IMR-90 (cell line): ENCODE data around the gene CPA5. TPM values are rescaled to one million over a fixed set of nuclear protein-coding genes. Genes with fewer than 3 reads are reported as not detected.

Experiments
- ATAC-seq: fragments of 200-7000 bp; cut with Tn5 transposase; 2 replicates; pipeline ENCODE4 v1.9.1; 2020; ENCODE audit warnings: low read depth, mild to moderate bottlenecking, moderate library complexity
- BruUV-seq: library from RNA; stranded (reverse); fragments of 400-500 nt; replicated peaks from 2 replicates; lab custom pipeline; 2021; lab: Mats Ljungman, UMichigan
- CTCF ChIA-PET: fragments of 300-600 bp; formaldehyde crosslinking; extraction: SDS; loops from one replicate; lab custom pipeline; 2021; ENCODE audit warnings: antibody characterized with exemption; lab: Yijun Ruan, JAX
- POLR2A ChIA-PET: fragments of 300-600 bp; sonication (Branson Sonifier 250); formaldehyde crosslinking; loops from one replicate; lab custom pipeline; 2022; ENCODE audit warnings: antibody characterized with exemption; ENCODE audit not compliant: unreplicated experiment; lab: Charles Lee
- DNase-seq: peaks from one replicate; pipeline ENCODE4 v3.0.0; 2013
- H2AFZ ChIP-seq: replicated peaks from 2 replicates; pipeline ENCODE3; 2013; ENCODE audit warnings: low read length, mild to moderate bottlenecking; ENCODE audit not compliant: poor library complexity
- H2AK5ac ChIP-seq: 2 replicates; pipeline ENCODE4 v1.6.1; 2013; ENCODE audit warnings: low read depth, low read length, inconsistent platforms
- H2AK9ac ChIP-seq: replicated peaks from 2 replicates; pipeline ENCODE3; 2013; ENCODE audit warnings: mild to moderate bottlenecking, low read depth, low read length, moderate library complexity; ENCODE audit not compliant: poor library complexity
- H2BK120ac ChIP-seq: 2 replicates; pipeline ENCODE4 v1.6.1; 2013; ENCODE audit warnings: low read depth, low read length, inconsistent platforms
- H2BK15ac ChIP-seq: 3 replicates; pipeline ENCODE4 v1.6.1; 2013; ENCODE audit warnings: low read depth, low read length, inconsistent platforms
- H2BK20ac ChIP-seq: 2 replicates; pipeline ENCODE4 v1.6.1; 2013; ENCODE audit warnings: low read depth, mild to moderate bottlenecking, inconsistent platforms, low read length, moderate library complexity
- H2BK5ac ChIP-seq: 2 replicates; pipeline ENCODE4 v1.6.1; 2013; ENCODE audit warnings: mild to moderate bottlenecking, low read depth, low read length, inconsistent platforms; ENCODE audit not compliant: poor library complexity, severe bottlenecking
- H3K14ac ChIP-seq: replicated peaks from 2 replicates; pipeline ENCODE4 v1.6.1; 2013; ENCODE audit warnings: low read depth, low read length, inconsistent platforms
- H3K18ac ChIP-seq: 2 replicates; pipeline ENCODE4 v1.6.1; 2013; ENCODE audit warnings: low read depth, low read length, control low read depth
- H3K23ac ChIP-seq: 2 replicates; pipeline ENCODE4 v1.6.1; 2013; ENCODE audit warnings: low read depth, low read length, inconsistent platforms
- H3K27ac ChIP-seq: 2 replicates; pipeline ENCODE4 v1.5.1; 2013; ENCODE audit warnings: mild to moderate bottlenecking, control low read depth, low read length; ENCODE audit not compliant: insufficient read depth
- H3K27me3 ChIP-seq: 2 replicates; pipeline ENCODE4 v1.6.1; 2013; ENCODE audit warnings: low read length; ENCODE audit not compliant: control insufficient read depth, insufficient read depth
- H3K36me3 ChIP-seq: 2 replicates; pipeline ENCODE4 v1.6.1; 2013; ENCODE audit warnings: low read length, mixed read lengths; ENCODE audit not compliant: control insufficient read depth, insufficient read depth
- H3K4ac ChIP-seq: 2 replicates; pipeline ENCODE4 v1.6.1; 2013; ENCODE audit warnings: low read depth, low read length, inconsistent platforms
- H3K4me1 ChIP-seq: 2 replicates; pipeline ENCODE4 v1.6.1; 2013; ENCODE audit warnings: low read length, mixed read lengths; ENCODE audit not compliant: control insufficient read depth, insufficient read depth
- H3K4me2 ChIP-seq: 2 replicates; pipeline ENCODE4 v1.6.1; 2013; ENCODE audit warnings: low read depth, mild to moderate bottlenecking, control low read depth, low read length, moderate library complexity
- H3K4me3 ChIP-seq: 2 replicates; pipeline ENCODE4 v1.5.1; 2013; ENCODE audit warnings: low read depth, mild to moderate bottlenecking, control low read depth, low read length, moderate library complexity; ENCODE audit not compliant: insufficient read depth
- H3K56ac ChIP-seq: 2 replicates; pipeline ENCODE4 v1.6.1; 2013; ENCODE audit warnings: low read length, inconsistent platforms; ENCODE audit not compliant: insufficient read depth; ENCODE audit errors: extremely low read depth
- H3K79me1 ChIP-seq, 2 experiments: 2 replicates each; pipeline ENCODE4 v1.6.1; 2013; ENCODE audit warnings: low read length in 2 of 2, inconsistent platforms in 1 of 2, low read depth in 1 of 2
- H3K9ac ChIP-seq: 2 replicates; pipeline ENCODE4 v1.6.1; 2013; ENCODE audit warnings: low read depth, low read length, control low read depth
- H3K9me1 ChIP-seq: 2 replicates; pipeline ENCODE4 v1.6.1; 2013; ENCODE audit warnings: low read length, inconsistent platforms; ENCODE audit not compliant: insufficient read depth
- H3K9me3 ChIP-seq: 2 replicates; pipeline ENCODE4 v1.6.1; 2013; ENCODE audit warnings: low read length; ENCODE audit not compliant: control insufficient read depth, insufficient read depth
- H4K20me1 ChIP-seq: 2 replicates; pipeline ENCODE4 v1.6.1; 2013; ENCODE audit warnings: low read length, inconsistent platforms; ENCODE audit not compliant: insufficient read depth
- H4K5ac ChIP-seq: 2 replicates; pipeline ENCODE4 v1.6.1; 2013; ENCODE audit warnings: mild to moderate bottlenecking, low read depth, low read length, control low read depth
- H4K8ac ChIP-seq, 2 experiments: 2 replicates each; pipeline ENCODE4 v1.6.1; 2013; ENCODE audit warnings: low read depth in 2 of 2, low read length in 2 of 2, control low read depth in 1 of 2, inconsistent platforms in 1 of 2
- H4K91ac ChIP-seq: 2 replicates; pipeline ENCODE4 v1.6.1; 2013; ENCODE audit warnings: low read depth, low read length, inconsistent platforms; ENCODE audit not compliant: insufficient read depth
- NFE2L2 ChIP-seq: fragments of 150-350 bp; IDR thresholded peaks from 2 replicates; pipeline ENCODE4 v1.6.1; 2016; ENCODE audit warnings: low read depth, mild to moderate bottlenecking, low read length
- SMC3 ChIP-seq: fragments of 150-350 bp; IDR thresholded peaks from 2 replicates; pipeline ENCODE4 v1.6.1; 2016; ENCODE audit warnings: low read depth, mild to moderate bottlenecking, antibody characterized with exemption, low read length, moderate library complexity
- WGBS, 2 experiments: methylation state at CpG; one replicate each; pipeline versions ENCODE4 v1.1.5 to v1.1.7; 2013; ENCODE audit warnings: missing lambda C conversion rate in 2 of 2; ENCODE audit not compliant: insufficient read length in 1 of 2; ENCODE audit errors: extremely low coverage in 2 of 2; 5-methylcytosine and 5-hydroxymethylcytosine counted together
- dilution Hi-C: fragments of 300-500 bp; cut with HindIII; formaldehyde crosslinking; loops from one replicate; pipeline ENCODE4 v1.14.3; 2018; ENCODE audit warnings: low sequenced_read_pairs; ENCODE audit not compliant: unreplicated experiment
- in situ Hi-C: fragments of 300-500 bp; cut with MboI; formaldehyde crosslinking; loops from 3 replicates; pipeline ENCODE4 v1.14.3; 2019; ENCODE audit warnings: low sequenced_read_pairs, inconsistent platforms, mixed read lengths
- intact Hi-C: fragments of 100-400 bp; cut with micrococcal nuclease; formaldehyde crosslinking; loops from 2 replicates; pipeline ENCODE4 v1.10.0; 2022
- polyA plus RNA-seq, 3 experiments: library from polyadenylated mRNA; depleted of rRNA; stranded (reverse); fragments of >200 nt; gene quantifications; 2 replicates each; pipeline ENCODE4 v1.2.3, GENCODE V29; 2012; ENCODE audit warnings: low replicate concordance in 1 of 3
- total RNA-seq: library from RNA; depleted of rRNA; stranded (reverse); fragments of >200 nt; gene quantifications from 2 replicates; pipeline ENCODE4 v1.2.3, GENCODE V29; 2012

CPA5 gene
- total and polyA plus RNA-seq, 2 of the 4 experiments (the other 2 are of a cell fraction) = under 0.01 to 0.86 TPM

DNA sequence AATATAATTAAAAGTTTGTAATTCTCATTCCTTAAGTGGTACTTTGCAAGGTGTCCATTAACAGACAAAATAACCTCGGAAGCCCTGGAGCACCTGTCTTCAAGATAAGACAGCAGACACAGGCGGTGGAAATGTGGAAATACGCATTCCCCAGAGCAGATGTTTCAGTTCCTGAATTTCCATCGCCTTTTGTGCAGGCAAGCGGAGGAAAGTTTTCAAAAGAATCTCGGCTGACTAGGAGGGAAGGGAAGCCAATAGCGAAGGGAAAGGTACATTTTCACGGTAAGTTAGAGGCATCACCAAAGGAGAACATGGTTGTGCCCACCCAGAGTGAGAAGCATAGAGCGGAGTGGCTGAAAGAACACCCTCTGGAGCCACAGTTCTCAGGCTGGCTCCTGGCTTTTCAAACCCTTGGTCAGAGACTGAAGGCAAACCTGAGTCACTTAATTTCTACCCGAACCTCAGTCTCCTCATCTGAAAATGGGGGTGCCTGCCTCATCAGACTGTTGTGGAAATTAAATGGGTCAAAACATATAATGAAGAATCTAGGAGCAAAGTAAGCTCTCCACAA is 49.3 kb downstream of the CPA5 start:
- Histone ChIP-seq H3K4me1 (peaks cover 5% of the 10 kb centered on the region; the same call in 1 of the 2 replicates), H2AFZ (no peak overlapping the region), H3K9ac (no peak overlapping the region), H3K9me1 (peaks cover 3% of the 10 kb centered on the region; the same call in 1 of the 2 replicates), H3K4ac (peak overlapping the region; percentile 20; the same call in 1 of the 2 replicates), H4K91ac (no peak overlapping the region), H3K23ac (no peak overlapping the region), H3K36me3 (peaks cover 4% of the 10 kb centered on the region; the same call in 1 of the 2 replicates), H2AK9ac (peak overlapping the region; percentile 12), H4K8ac (no peak overlapping the region), H3K27me3 (no peaks in the 10 kb centered on the region), H3K79me1 (no peaks in the 10 kb centered on the region), H2AK5ac (0 out of 2 replicates have a peak overlapping the region, but pooled peaks have one; percentile 58), H3K56ac (no peak overlapping the region), H2BK15ac (no peak overlapping the region), H4K20me1 (no peaks in the 10 kb centered on the region), H3K4me2 (no peak overlapping the region), H3K27ac (no peak overlapping the region), H4K5ac (no peak overlapping the region), H3K4me3 (no peak overlapping the region), H3K14ac (no peak overlapping the region; the same call in 1 of the 2 replicates), H3K18ac (no peak overlapping the region), H2BK5ac (no peak overlapping the region), H2BK120ac (peak overlapping the region; percentile 18; the same call in 1 of the 2 replicates), H3K9me3 (no peaks in the 10 kb centered on the region), H2BK20ac (peak overlapping the region; percentile 38; the same call in 1 of the 2 replicates)
- ATAC-seq (no peak), DNase-seq (no peak)
- in situ Hi-C loops = no loop called here
- BruUV-seq = no TSS peak
- WGBS, 2 experiments = 80% methylated on average over 3 of the region's 10 CpGs; no CpG with 5 or more reads in 1 of the 2 experiments
- POLR2A ChIA-PET = no interaction called here
- dilution Hi-C loops = no loop called here
- TF ChIP-seq SMC3 = no peak
- TF ChIP-seq NFE2L2 = no peak
- CTCF ChIA-PET = no interaction called here
- intact Hi-C loops = loop anchor here (10.0 kb wide), 1 partner anchor 319 kb away; the partner anchor contains the start of gene KLHDC10
